ENCODE measurements around the gene XYLB. TPM values are rescaled to one million over a fixed set of nuclear protein-coding genes. Genes with fewer than 3 reads are reported as not detected.
A peak's percentile ranks its signal among the peaks of the same experiment; 100 is the strongest.
"Not testable (repeated sequence)": the region's sequence is repeated elsewhere in the genome, so short reads cannot be mapped to it uniquely, and the experiment has no call there.

Gene XYLB
- total RNA-seq: 1 to 10 TPM; 5.2 to 7.9 (median 6.7) TPM

- peak within 1 kb of the TSS; percentile 66 to 98 (median 83) for H3K4me3 ChIP-seq
- peak; percentile 52 to 81 (median 77) for TF ChIP-seq CTCF (IDR thresholded peaks at IDR 0.05)
- TF ChIP-seq POLR2AphosphoS5 (IDR thresholded peaks at IDR 0.05): peak; percentile 21 to 77 (median 71)
- TF ChIP-seq POLR2A (IDR thresholded peaks at IDR 0.05): no peak
- H3K27ac ChIP-seq: peak within 1 kb of the TSS; percentile 55 to 82
- H3K27me3 ChIP-seq: no peaks in the 10 kb centered on the region
- no peaks in the 10 kb centered on the region for H3K9me3 ChIP-seq
- peaks cover 3 to 6% of the 10 kb centered on the region in 2 donors for H3K4me1 ChIP-seq
- intact Hi-C loops (cut with DNase I; ENCODE audit: low total_unique reads): loop anchor here (10.0 kb wide), 1 partner anchor 128 kb away; no protein-coding TSS in a partner anchor
- no peaks in the 10 kb centered on the region for H3K36me3 ChIP-seq
- DNase-seq (ENCODE audit: low spot score in 2 of 2): peak; percentile 63 to 81
These were observed at the start of gene XYLB for GRCh38 chr3:38346587-38347410. Gene XYLB, plus strand, starts transcription at chr3:38346785. Its CDS starts 84 bp downstream, at chr3:38346869.

- H3K9me3 ChIP-seq; H3K27ac ChIP-seq; DNase-seq (ENCODE audit: low spot score in 2 of 2); H3K4me3 ChIP-seq; H3K4me1 ChIP-seq; H3K27me3 ChIP-seq; H3K36me3 ChIP-seq; intact Hi-C loops (cut with DNase I; ENCODE audit: low total_unique reads): not testable (repeated sequence)
These were observed 49.5 kb upstream of the XYLB start for GRCh38 chr3:38297053-38297452.

GRCh38 chr3:38297537-38297936 is 49.0 kb upstream of the XYLB start:
- no peaks in the 10 kb centered on the region for H3K27me3 ChIP-seq
- intact Hi-C loops (cut with DNase I; ENCODE audit: low total_unique reads): no loop called here
- no peak for TF ChIP-seq CTCF (IDR thresholded peaks at IDR 0.05)
- TF ChIP-seq POLR2A (IDR thresholded peaks at IDR 0.05): no peak
- no peak for TF ChIP-seq POLR2AphosphoS5 (IDR thresholded peaks at IDR 0.05)
- no peak for DNase-seq (ENCODE audit: low spot score in 2 of 2)
- no peaks in the 10 kb centered on the region for H3K36me3 ChIP-seq
- H3K4me3 ChIP-seq: no peak overlapping the region
- H3K9me3 ChIP-seq: no peaks in the 10 kb centered on the region
- H3K4me1 ChIP-seq: no peaks in the 10 kb centered on the region
- H3K27ac ChIP-seq: no peak overlapping the region

GRCh38 chr3:38297947-38298711 is 48.5 kb upstream of the XYLB start:
- TF ChIP-seq POLR2AphosphoS5 (IDR thresholded peaks at IDR 0.05) (no peak), CTCF (IDR thresholded peaks at IDR 0.05) (peak in 2 of 3 donors; percentile 4 to 14), POLR2A (IDR thresholded peaks at IDR 0.05) (no peak)
- Histone ChIP-seq H3K36me3 (no peaks in the 10 kb centered on the region), H3K9me3 (no peaks in the 10 kb centered on the region), H3K4me3 (no peak overlapping the region), H3K27ac (no peak overlapping the region), H3K4me1 (no peaks in the 10 kb centered on the region), H3K27me3 (no peaks in the 10 kb centered on the region)
- no peak for DNase-seq (ENCODE audit: low spot score in 2 of 2)
- intact Hi-C loops (cut with DNase I; ENCODE audit: low total_unique reads): no loop called here

- H3K27ac ChIP-seq: no peak overlapping the region
- no peak for TF ChIP-seq POLR2AphosphoS5 (IDR thresholded peaks at IDR 0.05)
- TF ChIP-seq POLR2A (IDR thresholded peaks at IDR 0.05): no peak
- TF ChIP-seq CTCF (IDR thresholded peaks at IDR 0.05): no peak
- no peaks in the 10 kb centered on the region for H3K36me3 ChIP-seq
- no peaks in the 10 kb centered on the region for H3K4me1 ChIP-seq
- intact Hi-C loops (cut with DNase I; ENCODE audit: low total_unique reads): no loop called here
- no peaks in the 10 kb centered on the region for H3K27me3 ChIP-seq
- no peak for DNase-seq (ENCODE audit: low spot score in 2 of 2)
- H3K9me3 ChIP-seq: no peaks in the 10 kb centered on the region
- no peak overlapping the region for H3K4me3 ChIP-seq
These were observed 39.6 kb upstream of the XYLB start for GRCh38 chr3:38306941-38307340.
